GM12864 (cell line): Measurements from ENCODE around the gene PBXIP1.

Experiments used
- DNase-seq: peaks from one replicate; pipeline ENCODE4 v3.0.0-alpha.2; 2011; ENCODE audit warnings: low read depth
- H3K4me3 ChIP-seq: 2 replicates; pipeline ENCODE4 v1.5.1; 2011; ENCODE audit warnings: mild to moderate bottlenecking, low read depth, low read length, control low read depth
- CTCF ChIP-seq: IDR thresholded peaks from 2 replicates; pipeline ENCODE4 v1.5.1; 2011; ENCODE audit warnings: low read depth, mild to moderate bottlenecking, moderate library complexity, low read length, control low read depth, inconsistent platforms; ENCODE audit errors: missing control alignments

Gene PBXIP1

GRCh38 chr1:155002464-155003226 is 46.7 kb upstream of the PBXIP1 start, which contains the start of gene ZBTB7B:
Gene ZBTB7B (plus strand): TSS chr1:155002802. CDS start chr1:155014661, 11,859 bp downstream.
- peak within 1 kb of the TSS; percentile 91 for H3K4me3 ChIP-seq
- TF ChIP-seq CTCF: no peak
- no peak for DNase-seq

- TF ChIP-seq CTCF: peak; percentile 29
- peak; percentile 96 for DNase-seq
- H3K4me3 ChIP-seq: peak overlapping the region; percentile 73
These were observed 46.0 kb upstream of the PBXIP1 start for GRCh38 chr1:155001675-155002463.

- TF ChIP-seq CTCF: no peak
- DNase-seq: no peak
- peak overlapping the region; percentile 73 for H3K4me3 ChIP-seq
These were observed 45.5 kb upstream of the PBXIP1 start for GRCh38 chr1:155001425-155001674.

- DNase-seq: no peak
- peak; percentile 7 for TF ChIP-seq CTCF
- peak overlapping the region; percentile 73 for H3K4me3 ChIP-seq
These were observed 45.0 kb upstream of the PBXIP1 start for GRCh38 chr1:155000726-155001424.

GRCh38 chr1:155000411-155000725 is 44.5 kb upstream of the PBXIP1 start:
- TF ChIP-seq CTCF: no peak
- no peak for DNase-seq
- H3K4me3 ChIP-seq: peak overlapping the region; percentile 73

GRCh38 chr1:154999571-155000410 is 43.9 kb upstream of the PBXIP1 start:
- H3K4me3 ChIP-seq: peak overlapping the region; percentile 73
- DNase-seq: no peak
- no peak for TF ChIP-seq CTCF
